Gastroesophageal sphincter (tissue), 3 donors: ENCODE data around the gene LAMA3.

Experiments used
- POLR2A ChIP-seq, 2 donors: fragments of 450-650 bp; IDR thresholded peaks; one replicate each; pipeline ENCODE4 v1.6.1; 2017; ENCODE audit warnings: antibody characterized with exemption in 2 of 2, mild to moderate bottlenecking in 2 of 2, moderate library complexity in 1 of 2
- TF ChIP-seq, protein P1 (sequence below), 4 experiments: fragments of 200-600 bp in 2 of 4; fragments of 450-650 bp in 2 of 4; sonication (generic) in 1 of 4; IDR thresholded peaks; one replicate each; pipeline ENCODE4 v1.5.1; 2017 to 2019; ENCODE audit warnings: antibody characterized with exemption in 4 of 4, mild to moderate bottlenecking in 2 of 4, moderate library complexity in 2 of 4

GRCh38 chr18:23956483-23956882, 267.2 kb downstream of the LAMA3 start:
- TF ChIP-seq, protein P1, sequence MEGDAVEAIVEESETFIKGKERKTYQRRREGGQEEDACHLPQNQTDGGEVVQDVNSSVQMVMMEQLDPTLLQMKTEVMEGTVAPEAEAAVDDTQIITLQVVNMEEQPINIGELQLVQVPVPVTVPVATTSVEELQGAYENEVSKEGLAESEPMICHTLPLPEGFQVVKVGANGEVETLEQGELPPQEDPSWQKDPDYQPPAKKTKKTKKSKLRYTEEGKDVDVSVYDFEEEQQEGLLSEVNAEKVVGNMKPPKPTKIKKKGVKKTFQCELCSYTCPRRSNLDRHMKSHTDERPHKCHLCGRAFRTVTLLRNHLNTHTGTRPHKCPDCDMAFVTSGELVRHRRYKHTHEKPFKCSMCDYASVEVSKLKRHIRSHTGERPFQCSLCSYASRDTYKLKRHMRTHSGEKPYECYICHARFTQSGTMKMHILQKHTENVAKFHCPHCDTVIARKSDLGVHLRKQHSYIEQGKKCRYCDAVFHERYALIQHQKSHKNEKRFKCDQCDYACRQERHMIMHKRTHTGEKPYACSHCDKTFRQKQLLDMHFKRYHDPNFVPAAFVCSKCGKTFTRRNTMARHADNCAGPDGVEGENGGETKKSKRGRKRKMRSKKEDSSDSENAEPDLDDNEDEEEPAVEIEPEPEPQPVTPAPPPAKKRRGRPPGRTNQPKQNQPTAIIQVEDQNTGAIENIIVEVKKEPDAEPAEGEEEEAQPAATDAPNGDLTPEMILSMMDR (IDR thresholded peaks at IDR 0.05), result peak in 1 of 4 experiments; percentile 29
- TF ChIP-seq POLR2A (IDR thresholded peaks at IDR 0.05), result no peak
